ENCODE results near the gene FSTL4. TPM values are rescaled to one million over a fixed set of nuclear protein-coding genes. Genes with fewer than 3 reads are reported as not detected.

Gene FSTL4
- total RNA-seq, 4 donors from 2014 or later, result 0.18 to 0.27 (median 0.20) TPM; not detected in 1

GRCh38 chr5:133457439-133458355 lies 154.6 kb downstream of the FSTL4 start:
- Histone ChIP-seq H3K4me1 (no peaks in the 10 kb centered on the region), H3K4me3 (no peak overlapping the region), H3K27me3 (no peaks in the 10 kb centered on the region), H3K27ac (no peak overlapping the region), H3K9me3 (no peaks in the 10 kb centered on the region), H3K36me3 (no peaks in the 10 kb centered on the region)
- intact Hi-C loops (cut with DNase I; ENCODE audit: low total_unique reads), result no loop called here
- no peak for ATAC-seq
- DNase-seq, result no peak
- in situ Hi-C loops (cut with MboI; ENCODE audit: low sequenced_read_pairs in 4 of 4), result no loop called here
- TF ChIP-seq POLR2A (IDR thresholded peaks at IDR 0.05) (no peak), CTCF (IDR thresholded peaks at IDR 0.05 in 4 of 5, conservative IDR thresholded peaks at IDR 0.05 in 1 of 5) (no peak)

GRCh38 chr5:133456933-133457402 lies 155.4 kb downstream of the FSTL4 start:
- no peak overlapping the region for H3K27ac ChIP-seq
- intact Hi-C loops (cut with DNase I; ENCODE audit: low total_unique reads), result no loop called here
- no peak for ATAC-seq

GRCh38 chr5:133455676-133456075 lies 156.7 kb downstream of the FSTL4 start:
- no peak overlapping the region for H3K4me3 ChIP-seq

More at GRCh38 chr5:133456933-133457402, 155.4 kb downstream of the FSTL4 start:
- Histone ChIP-seq H3K4me1 (no peaks in the 10 kb centered on the region), H3K9me3 (no peaks in the 10 kb centered on the region), H3K36me3 (no peaks in the 10 kb centered on the region), H3K27me3 (no peaks in the 10 kb centered on the region), H3K4me3 (no peak overlapping the region)
- in situ Hi-C loops (cut with MboI; ENCODE audit: low sequenced_read_pairs in 4 of 4), result no loop called here
- no peak for DNase-seq
- TF ChIP-seq CTCF (IDR thresholded peaks at IDR 0.05 in 4 of 5, conservative IDR thresholded peaks at IDR 0.05 in 1 of 5) (no peak), POLR2A (IDR thresholded peaks at IDR 0.05) (no peak)

GRCh38 chr5:133454442-133454841 lies 157.9 kb downstream of the FSTL4 start:
- TF ChIP-seq CTCF (IDR thresholded peaks at IDR 0.05 in 4 of 5, conservative IDR thresholded peaks at IDR 0.05 in 1 of 5) (no peak), POLR2A (IDR thresholded peaks at IDR 0.05) (no peak)
- intact Hi-C loops (cut with DNase I; ENCODE audit: low total_unique reads) (no loop called here), in situ Hi-C loops (cut with MboI; ENCODE audit: low sequenced_read_pairs in 4 of 4) (no loop called here)
- H3K4me3 ChIP-seq, result no peak overlapping the region
- H3K4me1 ChIP-seq, result no peaks in the 10 kb centered on the region
- ATAC-seq (no peak), DNase-seq (no peak)
- no peaks in the 10 kb centered on the region for H3K36me3 ChIP-seq
- H3K27ac ChIP-seq, result no peak overlapping the region
- H3K27me3 ChIP-seq, result no peaks in the 10 kb centered on the region
- H3K9me3 ChIP-seq, result no peaks in the 10 kb centered on the region

More at GRCh38 chr5:133455676-133456075, 156.7 kb downstream of the FSTL4 start:
- no peaks in the 10 kb centered on the region for H3K4me1 ChIP-seq
- TF ChIP-seq POLR2A (IDR thresholded peaks at IDR 0.05), result no peak
- no peak for TF ChIP-seq CTCF (IDR thresholded peaks at IDR 0.05 in 4 of 5, conservative IDR thresholded peaks at IDR 0.05 in 1 of 5)
- DNase-seq (no peak), ATAC-seq (no peak)
- no peaks in the 10 kb centered on the region for H3K27me3 ChIP-seq
- intact Hi-C loops (cut with DNase I; ENCODE audit: low total_unique reads) (no loop called here), in situ Hi-C loops (cut with MboI; ENCODE audit: low sequenced_read_pairs in 4 of 4) (no loop called here)
- no peak overlapping the region for H3K27ac ChIP-seq
- no peaks in the 10 kb centered on the region for H3K9me3 ChIP-seq
- no peaks in the 10 kb centered on the region for H3K36me3 ChIP-seq

Data from gastrocnemius medialis (tissue), 4 donors.